CD1c-positive myeloid dendritic cell (primary cell): Measurements from ENCODE around the gene DNTT.

ENCODE experiments used
- DNase-seq: peaks from one replicate; pipeline ENCODE4 v3.0.0-alpha.2; 2016; ENCODE audit errors: extremely low spot score

DNTT gene

DNA sequence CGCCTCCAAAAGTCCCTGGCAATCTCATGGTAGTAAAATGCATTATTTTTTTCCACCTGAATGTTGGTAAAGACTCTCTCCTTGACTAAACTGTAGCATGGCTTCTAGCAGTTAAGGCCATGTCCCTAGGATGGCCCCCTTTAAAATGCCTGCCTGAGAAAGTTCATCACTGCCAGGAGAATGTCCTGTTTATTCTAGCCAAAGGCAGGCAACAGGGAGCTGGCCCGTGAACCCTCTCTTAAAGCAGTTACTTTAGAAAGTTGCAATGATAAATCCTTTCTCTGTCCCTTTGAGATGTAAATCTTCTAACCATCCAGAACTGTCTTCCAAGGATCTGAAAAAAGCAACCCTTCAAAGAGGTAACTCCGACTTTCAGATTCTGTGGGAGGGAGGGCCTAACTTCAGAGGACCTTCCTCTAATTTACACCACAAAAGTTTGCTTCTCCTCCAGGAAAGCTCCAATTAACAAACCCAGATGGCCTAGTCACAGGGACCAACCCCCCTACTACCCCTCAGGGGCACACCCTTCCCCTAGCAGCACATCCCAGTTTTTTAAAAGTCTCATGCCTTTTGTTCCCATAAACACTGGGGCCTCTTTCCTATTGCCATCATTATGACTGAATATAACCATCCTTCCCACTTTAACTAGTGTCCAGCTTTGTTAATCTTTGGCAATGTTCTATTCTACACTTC, 5.5 kb downstream of the DNTT start:
- DNase-seq: no peak

DNA sequence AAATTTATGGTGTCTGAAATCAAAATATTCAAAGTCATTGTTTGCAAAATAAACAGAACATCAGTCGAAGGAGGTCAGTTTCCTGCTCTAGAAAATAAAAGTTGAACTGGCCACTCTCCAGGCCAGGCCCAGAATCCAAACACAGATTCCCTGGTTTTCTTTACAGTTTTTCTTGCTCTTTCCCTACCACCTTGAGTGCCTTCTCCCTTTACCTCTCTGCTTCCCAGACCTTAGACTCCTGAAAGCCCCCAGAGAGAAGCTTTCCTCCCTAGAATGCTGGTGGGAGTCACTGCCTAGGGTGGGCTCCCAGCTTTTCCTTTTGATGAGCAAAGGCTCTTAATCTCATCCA, 6.1 kb downstream of the DNTT start:
- DNase-seq: no peak

DNA sequence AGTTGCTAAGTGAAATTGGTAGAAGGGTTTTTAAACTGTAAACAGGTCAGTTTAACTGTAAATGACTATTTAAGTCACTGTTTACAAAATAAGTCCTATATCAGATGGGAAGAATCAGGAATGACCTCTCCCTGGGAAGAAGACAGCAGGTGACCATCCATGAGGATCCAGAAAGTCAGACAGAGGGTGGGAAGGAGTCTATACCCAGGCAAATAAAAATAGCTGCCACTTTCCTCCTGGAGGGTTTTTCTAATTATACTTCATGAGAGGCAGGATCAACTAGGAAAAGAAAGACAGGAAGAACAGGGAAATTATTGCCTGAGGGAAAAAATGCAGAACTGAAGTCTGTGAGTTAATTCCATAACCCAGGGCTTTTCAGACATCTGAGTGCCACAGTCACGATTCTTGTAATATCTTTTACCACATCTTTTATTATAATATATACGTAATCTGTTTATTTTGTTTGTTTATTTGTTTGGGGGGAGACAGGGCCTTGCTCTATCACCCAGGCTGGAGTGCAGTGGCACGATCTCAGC, 7.0 kb downstream of the DNTT start:
- no peak for DNase-seq

DNA sequence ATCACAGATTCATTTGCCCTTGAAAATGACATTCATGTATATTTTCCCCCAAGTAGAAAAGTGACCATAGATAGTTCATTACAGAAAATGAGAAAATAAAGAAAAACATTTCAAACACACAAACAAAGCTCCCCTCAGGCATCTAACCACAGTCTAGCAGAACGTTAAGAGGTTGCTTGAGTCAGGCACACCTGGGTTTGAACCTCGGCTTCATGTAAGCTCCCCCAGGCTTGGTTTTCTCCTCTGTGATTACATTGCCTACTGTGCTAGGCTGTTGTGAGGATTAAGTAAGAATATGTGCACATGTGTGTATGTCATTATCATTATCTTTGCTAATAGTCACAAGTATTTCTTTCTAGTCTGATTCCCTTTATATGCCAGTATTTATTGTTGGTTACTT, 9.1 kb downstream of the DNTT start:
- DNase-seq: no peak

DNA sequence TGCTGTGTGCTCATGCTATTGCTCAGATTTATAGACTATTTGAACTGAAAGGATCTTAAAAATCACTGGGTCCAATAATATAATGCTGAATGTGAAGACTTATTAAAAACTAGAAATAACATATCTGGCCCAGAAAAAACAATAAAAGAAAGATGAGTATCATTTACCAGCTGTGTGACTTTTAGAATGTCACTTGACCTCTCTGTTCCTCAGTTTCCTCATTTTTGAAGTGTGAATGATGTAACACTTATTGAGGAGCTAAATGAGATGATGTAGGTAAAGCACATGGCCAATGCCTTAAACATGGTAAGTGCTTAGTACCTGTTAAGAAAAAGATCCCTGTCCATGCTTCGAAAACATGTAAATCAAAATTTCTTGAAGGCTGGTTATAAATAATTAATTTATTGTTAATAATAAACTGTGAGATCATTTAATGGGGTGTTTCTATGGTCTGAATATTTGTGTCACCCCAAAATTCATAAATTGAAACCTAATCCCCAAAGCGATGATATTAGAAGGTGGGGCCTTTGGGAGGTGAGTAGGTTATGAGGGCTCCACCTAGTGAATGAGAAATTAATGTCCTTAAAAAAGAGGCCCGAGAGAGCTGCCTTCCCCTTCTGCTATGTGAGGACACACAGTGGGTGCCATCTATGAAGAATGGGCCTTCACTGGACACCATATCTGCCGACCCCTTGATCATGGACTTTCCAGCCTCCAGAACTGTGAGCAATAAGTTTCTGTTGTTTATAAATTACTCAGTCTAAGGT, 13.0 kb downstream of the DNTT start:
- no peak for DNase-seq

DNA sequence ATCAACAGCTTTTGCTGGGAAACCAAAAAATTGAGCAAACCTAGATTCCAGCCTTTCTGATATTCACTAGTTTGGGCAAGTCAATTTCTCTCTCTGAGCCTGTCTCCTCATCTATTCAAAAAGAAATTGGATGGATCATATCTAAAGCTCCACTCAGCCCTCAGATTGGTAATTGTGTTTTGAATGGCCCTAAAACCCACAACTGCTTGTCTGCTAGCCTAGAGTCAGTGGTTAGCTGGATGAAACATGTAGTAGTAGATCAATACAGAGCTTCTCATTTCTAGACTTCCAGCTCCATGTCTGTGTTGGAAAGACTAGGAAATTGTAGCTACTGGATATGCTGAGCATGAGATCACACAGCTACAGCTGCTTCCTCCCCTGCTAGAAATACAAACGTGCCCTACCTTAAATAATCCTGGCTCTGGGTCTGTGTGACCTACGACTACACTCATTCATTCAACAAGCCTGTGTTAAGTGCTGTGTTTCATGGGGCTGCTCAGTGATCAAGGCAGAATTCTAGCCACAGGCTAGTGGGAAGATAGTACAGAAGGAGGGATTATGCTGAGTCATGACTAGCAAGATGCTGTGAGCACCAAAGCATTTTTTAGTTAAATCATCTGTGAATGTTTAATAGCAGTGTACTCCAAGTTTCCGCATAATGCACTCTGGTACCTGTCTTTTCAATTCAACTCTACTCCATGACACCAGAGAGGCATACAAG, 15.7 kb downstream of the DNTT start:
- no peak for DNase-seq

DNA sequence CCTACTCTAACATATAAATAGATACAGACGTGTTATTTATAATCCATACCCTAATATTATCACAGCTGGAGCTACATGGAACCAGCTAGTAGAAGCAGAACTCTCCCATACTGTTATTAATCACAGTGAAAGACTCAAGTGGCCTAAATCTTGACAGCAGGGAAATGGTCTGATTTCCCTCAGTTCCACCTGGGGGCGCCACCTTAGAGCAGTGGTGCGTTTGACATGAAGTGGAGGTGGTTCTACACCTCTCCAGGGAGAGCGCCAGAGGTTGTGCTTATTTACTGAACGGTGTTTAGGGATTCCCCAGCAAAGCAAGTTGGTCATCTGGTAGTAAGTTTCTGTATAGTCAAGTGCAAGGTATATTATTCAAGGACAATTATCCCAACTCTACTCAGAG, 17.6 kb downstream of the DNTT start:
- DNase-seq: no peak

DNA sequence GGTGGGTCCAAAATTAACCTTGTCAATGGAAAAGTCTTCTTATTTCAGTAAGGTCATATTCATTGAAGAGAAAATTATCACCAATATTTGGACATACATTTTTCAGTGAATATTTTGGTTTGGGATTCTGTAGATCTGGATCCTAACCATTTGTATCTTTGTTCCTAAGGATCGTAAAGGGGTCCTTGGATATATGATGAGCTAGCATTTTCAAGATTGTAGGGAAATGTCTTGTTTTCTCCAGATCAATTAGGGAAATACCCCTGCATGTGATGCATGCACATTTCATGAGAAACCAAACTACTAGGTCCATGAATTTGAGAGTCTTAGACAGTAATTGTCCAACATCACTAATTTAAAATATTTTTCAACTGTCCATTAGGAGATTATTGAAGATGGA, 18.0 kb downstream of the DNTT start:
- no peak for DNase-seq

DNA sequence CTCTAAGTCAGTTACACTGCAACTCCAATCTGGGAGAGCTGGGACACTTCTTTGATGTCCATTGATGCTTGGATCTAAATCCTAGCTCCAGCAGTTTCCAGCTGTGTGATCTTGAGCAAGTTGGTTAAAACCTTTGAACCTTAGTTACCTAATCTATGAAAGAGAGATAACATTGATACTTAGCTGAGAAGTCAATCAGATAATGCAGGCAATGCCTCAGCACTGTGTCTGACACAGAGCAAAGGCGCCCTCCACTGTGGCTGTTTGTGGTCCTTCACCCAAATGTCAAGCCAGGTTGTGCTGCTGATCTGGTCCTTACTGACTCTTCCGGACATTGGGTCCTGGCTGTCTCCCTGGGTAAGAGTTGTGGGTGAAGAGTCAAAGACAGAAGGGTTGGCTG, 20.2 kb downstream of the DNTT start:
- DNase-seq: no peak

DNA sequence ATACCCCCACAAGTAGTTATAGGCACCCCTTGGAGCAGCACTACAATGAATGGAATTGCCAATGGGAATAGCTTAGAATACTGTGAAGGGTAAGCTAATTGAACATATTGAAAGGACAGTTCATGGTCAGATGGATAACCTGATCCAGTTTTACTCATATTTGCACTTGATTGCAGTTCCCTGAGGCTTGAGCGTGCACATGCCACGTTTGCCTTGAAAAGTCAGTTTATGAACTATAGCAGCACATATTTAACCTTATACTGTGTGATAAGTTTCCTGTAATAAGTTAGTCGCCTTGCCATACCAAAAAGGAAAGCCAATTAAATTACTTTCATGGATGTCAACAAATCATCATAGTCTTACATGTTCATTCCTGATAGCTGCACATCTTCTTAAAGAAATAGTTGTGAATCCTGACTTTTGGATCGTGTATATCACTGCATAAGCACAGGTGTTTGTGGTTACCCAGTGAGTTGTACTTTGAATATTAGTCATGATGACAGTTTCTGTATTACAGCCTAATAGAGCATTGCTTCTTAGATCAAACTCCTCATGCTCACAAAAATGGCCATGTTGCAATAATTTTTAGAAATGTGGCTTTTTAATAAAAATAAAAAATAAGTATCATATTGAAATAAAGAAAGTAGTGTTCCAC, 21.6 kb downstream of the DNTT start:
- no peak for DNase-seq

DNA sequence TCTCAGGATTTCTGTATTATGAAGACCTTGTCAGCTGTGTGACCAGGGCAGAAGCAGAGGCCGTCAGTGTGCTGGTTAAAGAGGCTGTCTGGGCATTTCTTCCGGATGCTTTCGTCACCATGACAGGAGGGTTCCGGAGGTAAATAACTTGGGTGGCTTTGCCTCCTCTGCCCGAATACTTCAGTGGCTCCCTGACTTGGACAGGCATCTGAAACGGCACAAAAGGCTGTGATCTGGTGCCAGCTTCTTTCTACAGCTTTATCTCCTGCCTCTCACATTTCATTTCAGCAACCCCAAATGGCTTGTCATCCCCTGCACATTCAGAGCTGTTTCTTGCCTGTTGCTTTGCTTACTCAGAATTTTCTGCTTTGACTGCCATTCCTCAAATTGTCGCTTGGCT, 23.2 kb downstream of the DNTT start:
- DNase-seq: no peak

DNA sequence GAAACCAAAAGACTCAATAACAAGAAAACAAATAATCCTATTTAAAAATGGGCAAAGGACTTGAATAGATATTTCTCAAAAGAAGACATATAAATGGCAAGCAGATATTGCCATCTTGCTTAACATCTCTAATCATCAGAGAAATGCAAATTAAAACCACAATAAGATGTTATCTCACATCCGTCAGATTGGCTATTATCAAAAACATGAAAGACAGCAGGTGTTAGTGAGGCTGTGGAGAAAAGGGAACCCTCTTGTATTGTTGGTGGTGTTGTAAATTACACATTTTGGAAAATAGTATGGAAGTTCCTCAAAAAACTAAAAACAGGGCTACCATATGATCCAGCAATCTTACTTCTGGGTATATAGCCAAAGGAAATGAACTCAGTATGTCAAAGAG, 28.9 kb downstream of the DNTT start:
- no peak for DNase-seq

DNA sequence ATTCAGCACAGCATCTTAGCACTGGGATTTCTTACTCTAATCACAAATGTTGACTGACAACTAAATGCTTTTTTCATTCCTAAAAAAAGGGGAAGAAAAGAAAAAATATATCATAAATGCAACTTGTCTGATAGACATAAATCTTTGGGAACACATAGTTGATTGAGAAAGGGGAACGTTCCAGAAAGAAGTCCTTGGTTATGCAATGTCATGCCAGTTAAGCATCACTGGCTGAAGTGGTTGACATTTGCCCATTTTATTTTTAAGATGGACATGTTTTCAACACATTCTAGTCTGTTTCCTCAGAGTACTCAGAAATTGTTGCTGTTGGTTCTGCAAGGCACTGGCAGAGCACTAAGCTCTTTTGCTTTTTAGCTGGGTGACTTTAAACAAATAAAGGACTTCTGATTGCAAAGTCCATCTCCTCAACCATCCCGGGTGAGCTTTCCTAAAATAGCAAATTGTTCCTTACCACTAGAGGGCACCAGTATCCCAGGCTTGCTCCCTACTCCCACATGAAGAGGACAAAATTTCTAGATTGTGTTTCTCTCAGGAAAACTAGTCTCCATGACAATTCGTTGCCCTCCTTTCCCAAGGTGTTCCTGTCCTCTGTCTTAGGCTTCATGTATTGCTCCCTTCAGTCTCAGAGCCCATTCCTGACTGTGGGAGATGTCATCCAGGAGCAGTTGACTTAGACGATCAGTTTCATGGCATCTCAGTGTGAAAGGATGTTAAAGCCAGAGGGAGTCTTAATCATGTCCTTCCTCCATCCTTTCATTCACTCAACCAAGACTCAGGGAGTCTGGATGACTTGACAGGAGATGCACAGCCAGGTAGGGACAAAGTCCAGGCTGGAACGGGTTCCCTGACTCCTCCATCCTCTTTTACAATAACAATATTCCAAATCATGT, 30.6 kb downstream of the DNTT start:
- DNase-seq: peak; percentile 28

DNA sequence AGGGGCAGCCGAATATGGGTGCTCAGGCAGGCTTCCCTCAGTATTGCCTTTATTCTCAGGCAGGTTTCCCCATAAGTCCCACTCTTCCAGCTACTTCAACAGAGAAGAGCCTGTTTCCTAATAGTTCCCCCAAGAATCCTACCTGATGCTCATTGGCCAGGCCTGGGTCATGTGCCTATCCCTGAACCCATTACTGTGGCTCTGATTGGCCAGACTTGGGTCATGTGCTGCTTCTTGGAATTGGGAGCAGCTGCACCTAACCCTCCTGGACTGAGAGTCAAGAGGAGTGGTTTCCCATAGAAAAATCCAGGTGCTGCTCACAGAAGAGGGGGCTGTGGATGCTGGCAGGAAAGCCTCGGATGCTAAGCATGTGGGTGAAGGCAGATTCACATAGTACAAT, 32.9 kb downstream of the DNTT start:
- no peak for DNase-seq

DNA sequence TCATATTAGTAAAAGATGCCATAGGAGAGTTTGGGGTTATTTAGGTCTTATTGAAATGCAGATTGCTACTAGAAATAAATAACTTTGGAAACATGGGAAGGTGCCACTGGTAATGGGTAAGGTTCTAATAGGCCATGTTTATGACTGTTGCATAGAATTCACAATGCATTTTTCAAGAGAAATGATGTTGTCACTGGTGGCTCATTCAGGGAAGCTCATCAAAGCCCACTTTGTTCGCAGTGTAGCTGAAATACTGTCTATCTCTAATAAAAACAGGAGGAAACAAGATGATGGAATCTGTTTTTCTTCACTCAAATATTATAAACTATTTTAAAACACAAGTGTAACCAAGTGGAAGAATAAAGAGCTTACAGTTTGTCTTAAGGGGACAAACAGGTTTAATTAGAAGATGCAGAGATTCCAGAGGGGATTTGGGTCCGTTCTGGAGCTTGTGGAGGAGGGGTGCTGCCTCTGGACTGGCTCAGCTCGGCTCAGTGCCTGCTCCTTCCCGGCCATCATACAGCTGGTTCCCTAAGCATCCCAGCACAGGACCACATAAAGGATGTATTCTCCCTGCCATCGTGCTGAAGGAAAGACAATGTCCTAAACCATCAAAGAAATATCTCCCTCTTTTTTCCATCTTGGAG, 34.2 kb downstream of the DNTT start:
- DNase-seq: no peak

DNA sequence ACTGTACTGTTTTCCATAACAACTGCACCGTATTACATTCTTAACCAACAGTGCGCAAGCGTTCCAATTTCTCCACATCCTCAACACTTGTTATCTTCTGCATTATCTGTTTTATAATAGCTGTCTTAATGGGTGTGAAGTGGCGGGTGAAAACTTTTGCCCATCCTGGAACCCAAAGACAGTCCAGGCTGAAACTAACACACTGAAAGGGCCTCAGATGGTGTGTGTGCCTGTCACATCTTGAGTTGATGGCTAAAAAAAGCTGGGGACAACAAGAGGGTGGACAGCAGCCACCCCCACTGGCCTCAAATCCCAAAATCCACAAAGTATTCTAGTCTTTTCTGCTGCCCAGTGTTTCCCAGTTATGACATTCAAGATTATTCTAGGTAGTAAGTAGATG, 35.1 kb downstream of the DNTT start:
- DNase-seq: no peak

DNA sequence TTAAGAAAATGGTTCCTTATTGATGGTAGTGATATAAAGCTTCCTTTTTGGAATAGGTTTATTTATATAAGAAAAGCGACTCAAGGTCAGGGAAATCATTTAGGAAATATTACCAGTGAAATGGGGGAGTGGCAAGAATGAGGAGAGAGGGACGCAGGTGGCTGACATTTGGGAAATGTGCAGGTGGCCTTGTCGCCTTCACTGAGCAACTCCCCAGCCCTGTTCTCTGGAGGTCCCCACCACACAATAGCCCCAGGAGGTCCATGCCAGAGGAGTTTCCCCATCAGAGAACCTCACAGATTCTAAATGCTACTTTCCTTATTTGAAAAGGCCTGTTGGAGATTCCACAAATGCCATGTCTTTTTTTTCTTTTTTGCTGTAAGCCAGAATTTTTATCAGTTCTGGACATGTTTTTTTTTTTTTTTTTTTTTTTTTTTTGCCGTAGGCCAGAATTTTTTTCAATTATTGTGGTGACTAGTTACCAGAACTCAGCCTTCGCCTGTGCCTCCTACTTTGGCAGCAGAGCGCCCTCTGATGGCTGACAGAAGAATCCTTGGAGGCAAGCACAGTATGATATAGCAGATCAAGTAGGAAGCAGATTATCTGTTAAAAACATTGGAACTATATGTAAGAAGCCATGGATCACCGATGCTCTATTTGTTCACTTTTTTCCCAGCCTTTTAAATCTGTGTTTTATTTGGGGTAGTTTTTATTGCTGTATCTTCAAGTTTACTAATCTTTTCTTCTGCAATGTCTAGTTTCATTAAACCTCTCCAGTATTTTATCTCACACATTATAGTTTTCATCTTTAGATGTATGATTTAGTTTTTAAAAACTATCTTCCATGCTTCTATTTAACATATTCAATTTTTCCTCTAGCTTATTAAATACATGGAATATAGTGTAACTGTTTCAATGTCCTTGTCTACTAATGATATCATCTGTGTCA, 36.0 kb downstream of the DNTT start:
- DNase-seq: peak; percentile 66

DNA sequence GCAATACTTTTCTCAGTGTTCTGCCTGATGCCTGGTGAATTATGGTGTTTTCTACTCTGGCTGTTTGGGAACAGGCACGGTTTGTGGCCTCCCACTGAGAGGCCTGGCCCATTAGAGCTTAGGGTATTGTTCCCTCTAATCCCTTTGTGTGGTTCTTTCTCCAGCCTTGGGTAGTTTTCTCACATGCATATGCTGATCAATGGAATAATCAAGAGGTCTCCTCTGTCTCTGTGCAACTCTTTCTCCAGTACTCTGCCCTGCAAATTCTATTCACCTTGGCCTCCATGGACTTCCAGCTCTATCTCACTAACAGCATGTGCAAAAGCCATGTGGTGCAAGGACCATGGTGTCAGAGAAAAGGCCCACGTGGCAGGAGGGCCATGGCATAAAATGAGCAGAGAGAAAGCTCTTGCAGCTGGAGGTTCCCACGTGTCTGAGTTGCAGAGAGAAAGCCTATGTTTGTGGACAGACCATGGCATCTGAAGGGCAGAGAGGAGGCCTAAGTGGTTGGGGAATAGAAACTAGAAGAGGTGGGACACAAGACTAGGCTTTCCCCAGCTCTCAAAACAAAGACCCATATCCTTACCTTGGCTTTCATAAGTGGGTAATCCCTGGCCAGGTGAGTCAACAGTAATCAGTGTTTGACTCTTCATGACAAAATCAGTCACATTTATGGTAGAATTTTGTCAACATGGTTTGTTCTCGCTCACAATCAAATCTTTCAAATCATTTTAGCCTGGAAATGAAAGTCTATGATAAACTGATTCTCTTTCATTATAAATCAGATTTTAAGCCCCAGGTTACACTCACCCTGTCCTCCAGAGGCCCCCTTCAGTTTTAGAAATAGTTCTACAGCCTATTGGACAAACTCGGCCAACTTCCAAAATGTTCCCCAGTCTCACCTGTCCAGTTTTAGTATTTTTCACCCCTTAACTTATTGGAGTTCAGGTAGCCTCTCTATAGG, 37.3 kb downstream of the DNTT start:
- no peak for DNase-seq
